HG02973 (cell line): ENCODE data around the gene TMEM170B.

ENCODE experiments used
- ATAC-seq: cut with Tn5 transposase; IDR thresholded peaks from one replicate; pipeline ENCODE4 v1.9.1; 2021; ENCODE audit warnings: moderate library complexity; ENCODE audit not compliant: unreplicated experiment

Gene TMEM170B

DNA sequence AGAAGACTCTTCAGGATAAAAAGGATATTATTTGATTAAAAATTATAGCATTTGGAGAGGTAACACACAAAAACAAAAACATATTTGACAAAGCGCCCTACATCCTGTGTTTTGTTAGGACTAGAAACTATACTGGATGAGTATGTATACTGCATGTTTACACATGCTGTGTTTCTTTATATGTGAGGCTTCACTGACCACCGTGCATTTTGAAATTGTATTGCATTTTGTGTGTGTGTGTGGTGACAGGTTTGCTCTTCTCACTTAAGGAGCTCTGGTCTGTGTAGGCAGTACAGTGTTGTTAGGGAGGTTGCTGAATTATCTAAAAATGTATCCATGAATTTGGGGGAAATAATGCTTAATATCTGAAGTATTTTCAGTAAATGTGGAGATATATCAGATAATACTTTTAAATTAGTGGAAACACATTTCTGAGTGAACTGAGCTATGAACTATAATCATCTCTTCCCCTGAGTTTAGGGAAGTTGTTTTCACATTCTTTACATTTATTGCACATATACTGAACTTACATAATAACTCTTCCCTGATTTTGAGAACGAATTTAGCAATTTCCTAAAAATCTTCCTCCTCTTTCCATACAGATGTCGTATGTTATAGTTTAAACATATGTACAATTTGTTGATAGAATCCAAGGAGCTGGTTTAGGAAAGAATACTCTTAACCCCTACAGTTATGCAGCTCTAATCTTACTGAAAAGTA, 43.3 kb downstream of the TMEM170B start:
- ATAC-seq, result no peak

DNA sequence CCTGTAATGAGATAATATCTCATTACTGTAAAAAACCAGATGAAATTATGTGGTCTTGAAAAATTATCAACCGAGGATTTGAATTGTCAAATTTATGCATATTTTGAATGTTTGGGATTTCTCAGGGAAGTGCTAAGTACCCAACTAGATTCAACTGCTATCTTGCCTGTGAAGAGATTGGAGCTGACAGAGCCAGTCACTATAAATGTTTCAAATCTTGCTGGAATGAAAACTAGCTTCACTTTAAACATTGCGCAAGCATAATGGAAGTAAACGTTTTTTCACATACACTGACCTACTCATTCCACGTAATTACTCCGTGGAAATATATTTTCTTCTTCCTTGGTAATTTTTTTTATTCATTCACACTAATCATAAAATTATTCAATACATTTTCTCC, 46.7 kb downstream of the TMEM170B start:
- no peak for ATAC-seq

DNA sequence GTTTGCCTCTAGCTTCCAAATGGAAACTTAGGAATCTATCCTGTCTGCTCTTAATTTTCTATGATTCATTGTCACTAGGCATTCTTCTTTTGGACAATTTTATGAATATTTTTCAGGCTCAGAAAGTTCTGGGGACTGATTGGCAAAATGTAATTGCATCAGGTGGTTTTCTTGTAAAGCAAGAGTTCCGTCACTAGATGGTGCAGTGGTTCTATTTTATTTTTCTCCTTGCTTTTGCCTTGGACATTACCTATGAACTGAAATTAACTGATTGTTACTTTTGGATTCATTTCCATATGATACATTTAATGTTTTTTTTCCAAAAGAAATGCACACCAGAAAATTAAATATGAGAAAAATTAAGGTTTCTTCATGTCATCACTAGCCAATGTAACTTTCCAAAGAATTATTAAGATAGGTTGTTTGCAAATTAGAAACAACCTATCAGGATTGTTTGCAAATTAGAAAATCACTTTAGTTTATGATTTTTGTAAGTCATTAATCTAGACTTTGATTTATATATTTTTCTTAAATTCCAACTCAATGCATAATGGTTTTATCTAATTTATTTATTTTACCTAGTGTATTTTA, 48.0 kb downstream of the TMEM170B start:
- no peak for ATAC-seq

DNA sequence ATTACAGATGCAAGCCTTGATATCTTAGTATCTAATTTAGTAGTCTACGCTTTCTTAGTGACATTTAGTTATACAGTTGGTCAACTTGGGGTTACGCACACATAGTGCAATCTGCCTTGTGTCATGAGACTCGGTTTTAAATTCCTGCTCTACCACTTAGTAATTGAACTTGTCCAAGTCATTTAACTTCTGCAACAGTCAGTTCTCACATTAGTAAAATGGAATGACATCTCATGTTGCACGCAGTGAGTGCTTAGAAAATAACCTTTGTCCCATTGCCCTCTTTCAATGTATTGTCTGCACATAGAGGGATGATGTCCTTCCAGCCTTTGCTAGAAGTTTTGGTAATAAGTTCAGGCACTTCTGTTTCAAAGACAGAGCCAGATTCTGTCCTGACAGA, 48.6 kb downstream of the TMEM170B start:
- ATAC-seq, result no peak

DNA sequence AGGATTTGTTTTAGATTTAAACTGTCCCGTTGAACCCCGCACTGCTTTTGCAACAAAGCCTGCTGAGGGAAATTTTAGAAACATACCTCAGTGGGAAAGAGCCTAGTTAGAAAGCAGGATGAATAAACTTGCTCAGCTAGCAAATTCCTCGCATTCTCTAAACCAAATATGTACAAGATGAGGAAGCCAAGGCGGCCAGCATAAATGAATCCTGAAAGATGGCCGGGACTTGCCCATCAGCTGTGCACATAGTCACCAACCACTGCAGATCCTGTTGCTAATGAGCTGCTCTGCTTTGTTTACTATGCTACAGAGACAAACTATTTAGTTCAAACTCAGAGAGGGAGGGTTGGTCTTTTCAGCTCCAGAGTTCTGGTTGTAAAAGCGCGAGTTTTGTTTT, 49.0 kb downstream of the TMEM170B start:
- ATAC-seq, result no peak

DNA sequence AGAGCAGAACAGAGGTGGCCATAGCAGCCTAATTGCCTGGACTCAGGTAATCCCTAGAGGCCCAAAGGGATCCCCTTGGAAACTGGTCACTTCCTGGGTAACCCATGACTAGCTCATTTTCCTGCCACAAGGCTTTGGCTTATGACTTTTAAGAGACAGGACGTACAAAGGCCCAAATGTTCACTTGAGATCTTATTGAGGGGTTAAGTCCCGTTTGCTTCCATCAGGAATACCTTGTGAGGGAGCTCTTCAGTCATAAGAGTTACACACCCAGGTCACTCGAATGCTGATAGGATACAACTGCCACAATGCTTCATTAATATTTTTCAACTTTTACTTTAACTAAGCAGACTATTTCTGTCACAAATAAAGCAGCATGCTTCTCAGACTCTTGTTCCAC, 51.7 kb downstream of the TMEM170B start:
- ATAC-seq, result no peak

DNA sequence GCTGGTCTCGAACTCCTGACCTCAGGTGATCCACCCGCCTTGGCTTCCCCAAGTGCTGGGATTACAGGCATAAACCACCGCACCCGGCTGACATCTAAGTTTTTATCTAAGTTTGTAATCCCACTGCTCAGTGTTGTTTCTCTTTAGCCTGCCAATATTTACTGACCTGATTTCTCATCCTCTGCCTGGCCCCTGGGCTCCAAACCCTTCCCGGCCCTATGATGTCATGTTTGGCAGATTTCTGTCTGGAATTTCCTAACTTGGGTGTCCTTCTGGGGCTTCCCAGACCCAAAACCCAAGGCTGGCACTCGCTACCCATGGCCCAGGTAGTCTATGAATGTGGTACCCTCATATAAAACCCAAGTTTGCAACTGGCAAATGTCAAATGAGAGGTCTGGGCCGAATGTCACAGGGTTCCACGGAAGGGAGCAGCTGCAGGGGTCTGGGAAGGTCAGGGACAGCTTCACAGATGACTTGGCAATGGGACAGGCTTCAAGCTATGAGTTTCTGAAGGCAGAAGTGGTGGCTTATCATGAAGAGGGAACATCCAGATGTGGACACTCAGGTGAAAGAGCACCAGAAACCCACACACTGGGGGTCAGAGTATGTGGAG, 54.9 kb downstream of the TMEM170B start:
- no peak for ATAC-seq

DNA sequence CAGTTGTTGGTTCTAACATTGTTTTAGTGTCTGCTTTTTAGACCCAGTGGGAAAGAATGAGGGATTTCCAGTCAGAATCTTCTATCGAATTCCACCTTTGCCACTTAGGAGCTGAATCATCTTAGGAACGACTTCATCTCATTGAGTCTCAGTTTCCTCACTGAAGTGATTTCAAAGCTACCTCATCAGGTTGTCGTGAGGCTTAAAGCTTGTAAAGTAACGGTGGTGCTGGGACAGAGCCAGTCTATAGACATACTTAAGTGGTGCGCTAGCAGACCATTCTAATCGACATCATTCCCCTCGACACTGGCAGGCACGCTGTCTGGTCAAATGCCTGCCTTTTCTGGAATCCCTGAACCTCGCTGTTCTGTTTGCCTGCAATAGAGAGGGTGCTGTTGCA, 55.5 kb downstream of the TMEM170B start:
- ATAC-seq, result no peak

DNA sequence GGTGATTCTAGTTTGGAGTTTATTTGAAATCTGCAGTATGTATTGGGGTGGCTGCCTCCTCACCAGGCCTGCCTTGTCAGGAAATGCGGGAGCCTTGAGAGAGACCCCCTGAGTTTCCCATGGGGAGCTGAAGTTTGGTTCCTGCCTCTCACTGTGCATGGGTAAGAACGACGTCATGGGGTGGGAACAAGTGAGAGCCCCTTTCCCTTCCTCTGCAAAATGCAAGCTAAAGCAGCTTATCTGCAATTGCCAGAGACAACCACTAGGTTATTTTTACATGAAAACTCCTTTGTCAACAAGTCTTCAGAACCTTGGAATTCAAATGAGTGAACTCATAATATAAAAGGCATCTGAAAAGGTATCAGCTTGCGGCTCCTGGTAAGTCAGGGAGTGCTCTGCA, 58.4 kb downstream of the TMEM170B start:
- ATAC-seq, result no peak

DNA sequence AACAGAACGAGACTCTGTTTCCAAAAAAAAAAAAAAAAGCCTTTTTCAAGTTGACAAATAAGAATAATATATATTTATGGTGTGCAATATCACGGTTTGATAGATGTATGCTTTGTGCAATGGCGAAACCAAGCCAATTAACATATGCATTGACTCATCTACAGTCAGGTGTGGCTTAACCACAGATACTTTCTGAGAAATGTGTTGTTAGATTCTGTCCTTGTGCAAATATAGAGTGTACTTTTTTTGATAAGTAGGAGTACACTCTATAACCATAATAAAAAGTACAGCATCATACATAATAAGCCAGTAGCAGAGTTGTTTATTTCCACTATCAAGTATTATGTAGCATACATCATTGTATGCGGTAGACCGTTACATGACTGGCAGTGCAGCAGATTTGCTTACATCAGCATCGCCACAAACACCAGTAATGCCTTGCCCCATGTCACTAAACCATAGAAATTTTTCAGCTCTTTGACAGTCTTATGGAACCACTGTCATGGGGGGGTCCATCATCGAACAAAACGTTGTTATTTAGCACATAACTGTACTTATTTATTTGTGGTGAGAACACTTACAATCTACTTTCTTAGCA, 59.2 kb downstream of the TMEM170B start:
- ATAC-seq, result no peak

DNA sequence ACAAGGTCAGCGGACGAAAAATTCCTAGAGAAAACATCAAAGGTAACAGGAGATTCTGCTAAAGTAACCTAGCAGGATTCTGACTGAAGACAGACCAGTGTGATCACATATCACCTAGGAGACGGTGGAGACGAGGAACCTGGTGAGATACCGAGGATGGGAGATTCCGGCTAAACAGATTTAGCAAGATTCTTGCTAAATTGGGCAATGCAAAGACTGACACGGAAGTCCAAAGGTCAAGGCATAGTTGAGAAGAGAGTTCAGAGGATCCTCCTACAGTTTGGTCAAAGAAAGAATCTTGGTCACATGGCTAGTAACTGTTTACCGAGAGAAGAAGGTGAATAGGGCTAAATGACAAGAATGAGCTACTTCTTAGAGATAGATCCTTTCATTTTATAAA, 61.1 kb downstream of the TMEM170B start:
- no peak for ATAC-seq

DNA sequence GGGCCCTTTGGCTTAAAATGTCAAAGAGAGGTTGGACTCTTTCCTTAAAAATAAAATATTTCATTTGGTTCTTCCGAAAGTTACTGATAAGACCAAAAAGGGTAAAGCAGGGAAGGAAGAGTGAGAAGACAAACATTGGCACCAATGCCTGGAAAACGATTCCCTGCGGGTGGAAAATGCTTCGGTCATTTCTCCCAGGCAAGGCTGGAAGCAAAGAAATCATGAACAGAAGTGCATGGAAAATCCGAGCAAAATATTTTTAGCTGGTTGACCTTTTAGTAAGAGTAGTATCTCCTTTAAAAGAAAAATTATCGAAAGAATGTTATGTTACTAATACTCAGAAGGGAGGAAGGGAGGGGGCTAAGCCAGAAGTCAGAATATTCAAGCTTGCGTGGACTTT, 62.7 kb downstream of the TMEM170B start:
- no peak for ATAC-seq

DNA sequence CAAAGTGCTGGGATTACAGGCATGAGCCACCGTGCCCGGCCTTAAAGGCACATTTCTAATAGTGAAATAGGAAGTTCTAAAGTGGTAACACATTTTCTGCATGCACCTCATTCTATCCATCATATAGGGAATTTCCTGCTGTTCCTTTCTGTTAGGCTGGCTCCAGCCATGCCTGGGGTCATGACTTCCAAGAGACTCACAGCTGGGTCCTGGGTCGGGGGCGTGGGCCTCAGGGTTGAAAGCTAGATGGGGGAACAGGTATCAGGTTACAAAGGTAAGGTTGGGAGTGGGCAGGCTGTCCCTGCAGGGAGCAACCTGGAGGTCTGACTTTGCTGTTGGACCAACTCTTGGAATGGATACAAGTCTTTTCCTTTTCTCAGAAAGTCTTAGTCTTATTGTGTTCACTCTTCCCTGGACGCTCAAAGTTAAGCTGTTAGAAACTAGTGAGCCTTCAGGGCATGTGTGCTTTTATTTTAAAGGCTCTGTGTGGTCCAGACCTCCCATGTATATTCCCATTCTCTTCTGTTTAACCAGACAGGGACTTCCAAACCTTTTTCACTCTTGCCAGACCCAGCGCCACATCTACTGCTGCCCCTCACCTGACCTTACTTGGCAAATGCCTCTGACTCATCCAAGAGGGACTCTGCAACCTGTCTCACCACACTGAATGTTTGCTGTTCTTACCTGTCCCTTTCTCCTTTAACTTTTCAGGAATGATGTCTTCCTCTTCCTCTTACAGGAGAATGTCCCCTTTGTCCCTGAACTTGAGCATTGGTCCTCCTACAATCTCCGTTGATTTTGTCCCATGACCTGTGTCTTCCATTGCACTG, 64.4 kb downstream of the TMEM170B start:
- ATAC-seq, result no peak

DNA sequence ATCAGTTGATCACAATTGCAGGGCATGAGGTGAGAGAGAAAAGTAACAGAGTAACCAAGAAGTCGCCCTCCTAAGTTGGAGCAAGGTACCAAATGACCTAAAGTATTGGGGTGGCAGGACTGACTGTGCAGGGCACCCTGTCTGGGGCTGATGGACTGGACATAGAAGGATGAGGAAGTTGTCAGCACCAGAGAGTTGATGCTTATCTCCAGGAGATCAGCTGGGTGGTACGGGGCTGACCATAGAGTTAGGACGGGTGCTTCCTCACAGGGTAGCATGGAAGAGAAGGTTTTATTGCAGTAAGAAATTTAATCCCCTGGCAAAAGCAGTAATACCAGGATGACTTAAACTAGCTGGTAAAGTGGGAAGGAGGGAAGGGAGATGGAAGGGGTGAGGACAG, 66.7 kb downstream of the TMEM170B start:
- no peak for ATAC-seq

DNA sequence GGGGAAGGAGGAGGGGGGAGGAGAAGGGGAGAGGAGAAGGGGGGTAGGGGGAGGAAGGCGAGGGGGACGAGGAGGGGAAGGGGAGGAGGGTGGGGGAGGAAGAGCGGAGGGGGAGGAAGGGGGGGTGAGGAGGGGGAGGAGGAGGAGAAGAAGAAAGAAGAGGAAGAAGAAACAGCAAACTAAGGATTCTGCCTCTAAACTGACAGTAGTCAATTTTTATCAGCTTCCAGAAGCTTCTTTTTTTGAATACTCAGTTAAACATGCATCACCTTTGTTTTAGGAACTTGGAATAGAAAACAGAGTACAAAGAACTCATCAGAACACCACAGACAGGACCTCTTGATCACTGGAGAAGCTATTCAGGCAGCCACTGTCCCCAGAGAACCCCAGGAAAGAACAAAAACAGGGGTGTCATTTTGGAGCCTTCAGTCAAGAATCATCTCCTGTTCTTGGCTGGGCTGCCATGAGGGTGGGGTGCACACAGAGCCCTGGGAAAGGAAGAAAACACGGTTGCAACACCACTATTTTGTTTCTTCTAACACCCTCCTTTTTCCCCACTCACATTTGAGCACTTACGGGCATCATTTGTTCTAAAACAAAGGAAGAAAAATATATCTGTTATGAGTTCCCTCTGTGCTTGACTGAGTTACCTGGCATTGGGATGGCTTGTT, 67.4 kb downstream of the TMEM170B start:
- ATAC-seq, result no peak

DNA sequence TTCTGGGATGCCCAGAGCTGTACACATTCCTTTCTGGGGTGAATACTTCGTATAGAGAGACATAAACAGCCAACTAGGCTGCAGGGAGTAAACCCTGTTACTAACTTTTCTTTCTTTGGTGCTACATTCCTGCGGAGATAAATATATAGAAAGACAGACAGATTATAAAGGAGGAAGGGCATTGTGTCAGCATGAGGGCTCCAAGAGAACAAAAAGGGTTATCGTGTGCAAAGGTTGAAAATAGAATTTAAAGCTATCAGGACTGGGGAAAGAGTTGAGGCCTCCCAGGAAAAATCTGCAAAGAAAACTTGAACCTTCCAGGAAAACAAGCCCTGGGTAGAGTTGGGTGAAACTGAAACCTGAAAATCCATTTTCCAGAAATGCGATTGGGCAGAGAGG, 68.0 kb downstream of the TMEM170B start:
- no peak for ATAC-seq

DNA sequence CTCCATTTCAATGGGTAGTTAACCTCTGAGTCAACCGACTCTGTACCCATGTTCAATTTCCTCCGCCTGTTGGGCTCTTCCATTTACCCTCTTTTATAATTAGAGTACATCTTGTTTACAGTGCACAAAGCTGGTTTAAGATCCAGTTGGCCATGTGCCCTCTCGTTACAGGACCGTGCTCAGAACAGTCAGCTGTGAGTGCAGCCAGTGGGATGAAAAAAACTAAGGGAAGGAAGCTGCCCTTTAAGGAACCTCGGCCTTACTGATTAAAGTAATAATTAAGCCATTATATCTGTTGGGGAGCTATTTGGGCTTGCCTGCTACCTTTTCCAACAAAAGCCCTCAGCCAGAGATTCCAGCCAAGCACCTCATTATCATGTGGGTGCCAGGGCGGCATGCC, 68.8 kb downstream of the TMEM170B start:
- no peak for ATAC-seq

DNA sequence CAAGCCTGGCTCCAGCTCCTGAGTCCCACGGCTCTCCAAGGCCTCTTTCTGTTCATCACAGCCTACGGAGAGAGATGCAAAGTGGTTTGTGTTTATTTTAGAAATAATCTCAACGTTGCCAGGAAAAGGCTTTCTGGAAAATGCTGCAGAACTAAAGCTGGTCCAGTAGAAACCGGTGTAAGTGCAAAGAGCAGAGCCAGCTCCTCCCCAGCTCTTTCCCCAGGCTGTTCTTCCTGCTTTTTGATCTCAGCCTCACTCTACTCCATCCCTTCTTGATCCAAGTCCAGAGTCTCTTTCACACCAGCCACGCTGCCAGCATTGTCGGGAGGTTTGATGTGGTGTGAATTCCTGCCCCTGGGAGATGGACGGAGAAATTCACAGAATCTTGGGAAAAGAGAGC, 69.8 kb downstream of the TMEM170B start:
- ATAC-seq, result no peak

DNA sequence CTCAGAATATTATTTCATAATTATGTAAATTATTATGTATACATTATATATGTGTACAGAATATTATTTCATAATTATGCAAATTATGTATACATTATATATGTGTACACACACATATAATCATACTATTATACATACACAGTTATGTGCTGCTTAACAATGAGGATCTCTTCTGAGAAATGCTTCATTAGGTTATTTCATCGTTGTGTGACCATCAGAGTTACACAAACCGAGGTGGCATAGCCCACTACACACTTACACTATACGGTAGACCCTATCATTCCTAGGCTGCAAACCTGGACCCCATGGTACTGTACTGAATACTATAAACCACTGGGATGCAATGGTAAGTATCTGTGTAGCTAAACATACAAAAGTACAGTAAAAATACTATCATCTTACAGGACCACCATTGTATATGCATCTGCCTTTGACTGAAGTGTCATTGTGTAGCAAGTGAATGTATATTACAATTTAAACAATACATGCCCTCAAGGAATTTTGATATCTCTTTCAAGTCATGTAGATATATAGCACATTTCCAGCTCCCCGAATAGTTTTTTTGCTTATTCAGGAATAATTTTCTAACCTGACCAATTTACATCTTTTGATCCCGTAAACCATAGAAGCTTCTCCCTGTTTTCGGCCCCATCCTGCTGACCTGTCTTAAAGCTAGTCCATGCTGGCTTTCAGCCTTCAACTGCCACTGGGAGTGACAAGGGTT, 71.2 kb downstream of the TMEM170B start:
- ATAC-seq, result no peak
